HEK293T (cell line): ENCODE results near the gene TCFL5.
"Not testable (repeated sequence)": the region's sequence is repeated elsewhere in the genome, so short reads cannot be mapped to it uniquely, and the experiment has no call there.

Experiments
- CTCF ChIA-PET: fragments of 350-600 bp; formaldehyde crosslinking; extraction: SDS; loops from one replicate; lab custom pipeline; 2021; ENCODE audit warnings: antibody characterized with exemption, inconsistent platforms; lab: Yijun Ruan, JAX
- POLR2A ChIA-PET: fragments of 350-600 bp; formaldehyde crosslinking; extraction: SDS; loops from one replicate; lab custom pipeline; 2020; ENCODE audit warnings: antibody characterized with exemption, inconsistent platforms; lab: Yijun Ruan, JAX
- DNase-seq: peaks from one replicate; pipeline ENCODE4 v3.0.0; 2012; ENCODE audit warnings: mixed read lengths; ENCODE audit errors: extremely low spot score
- ARNT ChIP-seq: fragments of 450-650 bp; IDR thresholded peaks from 2 replicates; pipeline ENCODE4 v1.6.1; 2017; ENCODE audit warnings: mild to moderate bottlenecking
- BHLHE40 ChIP-seq: fragments of 450-650 bp; IDR thresholded peaks from 2 replicates; pipeline ENCODE4 v1.6.1; 2016; ENCODE audit warnings: mild to moderate bottlenecking, moderate library complexity, borderline replicate concordance
- CTBP1 ChIP-seq: fragments of 450-650 bp; IDR thresholded peaks from 2 replicates; pipeline ENCODE4 v1.6.1; 2016; ENCODE audit warnings: borderline replicate concordance
- ELF4 ChIP-seq: fragments of 450-650 bp; IDR thresholded peaks from 2 replicates; pipeline ENCODE4 v1.6.1; 2017; ENCODE audit warnings: antibody characterized with exemption
- FOXA1 ChIP-seq: fragments of 450-650 bp; IDR thresholded peaks from 2 replicates; pipeline ENCODE4 v1.6.1; 2016; ENCODE audit warnings: mild to moderate bottlenecking
- FOXK2 ChIP-seq: fragments of 450-650 bp; IDR thresholded peaks from 2 replicates; pipeline ENCODE4 v1.6.1; 2016; ENCODE audit warnings: mild to moderate bottlenecking
- FOXM1 ChIP-seq: fragments of 450-650 bp; IDR thresholded peaks from 2 replicates; pipeline ENCODE4 v1.6.1; 2017; ENCODE audit warnings: mild to moderate bottlenecking, borderline replicate concordance
- HDGF ChIP-seq: fragments of 450-650 bp; IDR thresholded peaks from 2 replicates; pipeline ENCODE4 v1.6.1; 2017; ENCODE audit warnings: antibody characterized with exemption, borderline replicate concordance
- L3MBTL2 ChIP-seq: fragments of 450-650 bp; conservative IDR thresholded peaks from 2 replicates; pipeline ENCODE4 v1.6.1; 2016; ENCODE audit warnings: mild to moderate bottlenecking
- LEF1 ChIP-seq: fragments of 450-650 bp; IDR thresholded peaks from 2 replicates; pipeline ENCODE4 v1.6.1; 2017; ENCODE audit warnings: mild to moderate bottlenecking, borderline replicate concordance
- NFRKB ChIP-seq: fragments of 450-650 bp; IDR thresholded peaks from 2 replicates; pipeline ENCODE4 v1.6.1; 2016; ENCODE audit warnings: mild to moderate bottlenecking, moderate library complexity
- PKNOX1 ChIP-seq: fragments of 450-650 bp; IDR thresholded peaks from 2 replicates; pipeline ENCODE4 v1.6.1; 2016
- SP1 ChIP-seq: fragments of 450-650 bp; IDR thresholded peaks from 2 replicates; pipeline ENCODE4 v1.6.1; 2017
- SUZ12 ChIP-seq: fragments of 450-650 bp; IDR thresholded peaks from 2 replicates; pipeline ENCODE4 v1.6.1; 2016; ENCODE audit warnings: mild to moderate bottlenecking
- TARDBP ChIP-seq: fragments of 450-650 bp; IDR thresholded peaks from 2 replicates; pipeline ENCODE4 v1.6.1; 2016
- ZNF384 ChIP-seq: fragments of 450-650 bp; IDR thresholded peaks from 2 replicates; pipeline ENCODE4 v1.6.1; 2016

The TCFL5 gene

DNA sequence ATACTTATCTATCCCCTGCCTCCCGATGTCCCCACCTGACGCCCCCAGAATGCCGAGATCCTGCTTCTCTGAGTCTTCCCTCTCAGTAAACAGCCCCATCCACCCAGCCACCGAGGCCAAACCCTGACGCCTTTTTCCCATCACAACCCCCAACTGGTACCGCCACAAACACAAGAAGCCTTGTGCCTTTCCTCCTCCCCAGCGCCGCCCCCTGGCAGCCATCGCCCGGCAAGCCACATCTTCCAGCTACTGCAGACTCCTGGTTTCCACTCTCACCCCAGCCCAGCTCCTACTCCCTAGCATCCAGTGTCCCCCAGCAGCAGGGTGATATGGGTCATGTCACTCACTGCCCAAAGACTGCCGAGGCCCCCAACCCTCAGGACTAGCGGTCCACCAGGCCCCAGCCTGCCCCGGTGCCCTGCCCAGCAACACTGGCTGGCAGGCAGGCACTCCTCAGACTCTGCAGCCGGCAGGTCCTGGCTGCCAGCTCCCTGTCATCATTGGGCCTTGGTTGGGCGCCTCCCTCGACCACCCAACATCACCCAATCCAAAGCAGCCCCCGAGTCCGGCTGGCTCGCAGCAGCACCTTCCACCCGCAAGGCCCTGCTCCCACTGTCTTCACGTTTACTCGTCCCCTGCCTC is 11.2 kb downstream of the TCFL5 start:
- ChIA-PET CTCF (no interaction called here), POLR2A (interaction anchor here (2.1 kb wide), 1 partner anchor 9 kb away, joined by 5 read pairs; no protein-coding TSS in a partner anchor)
- no peak for DNase-seq
- TF ChIP-seq HDGF (no peak), SUZ12 (no peak)

GRCh38 chr20:62849431-62849830 is 12.2 kb downstream of the TCFL5 start:
- TF ChIP-seq PKNOX1, result no peak
- TF ChIP-seq HDGF, result no peak
- TF ChIP-seq TARDBP, result no peak
- no peak for TF ChIP-seq SP1
- TF ChIP-seq FOXM1, result no peak
- TF ChIP-seq BHLHE40, result no peak
- no peak for TF ChIP-seq ELF4
- no peak for TF ChIP-seq SUZ12
- TF ChIP-seq CTBP1, result no peak
- no peak for TF ChIP-seq ZNF384
- no peak for TF ChIP-seq L3MBTL2
- TF ChIP-seq FOXK2, result no peak
- no peak for TF ChIP-seq ARNT
- no peak for TF ChIP-seq LEF1
- TF ChIP-seq FOXA1, result no peak
- no peak for TF ChIP-seq NFRKB
- ChIA-PET CTCF (interaction anchor here (0.6 to 0.8 kb wide), 2 partner anchors 9 to 49 kb away, joined by 5 to 6 read pairs; no protein-coding TSS in a partner anchor), POLR2A (interaction anchor here (1.0 to 2.1 kb wide), 2 partner anchors 10 to 53 kb away, joined by 4 to 5 read pairs; partner anchors contain the start of gene MRGBP)
- no peak for DNase-seq

- ChIA-PET POLR2A (interaction anchor here (0.6 to 2.1 kb wide), 3 partner anchors 11 to 53 kb away, joined by 4 to 5 read pairs (median 4); partner anchors contain the start of gene MRGBP), CTCF (interaction anchor here (0.6 to 0.8 kb wide), 2 partner anchors 8 to 49 kb away, joined by 5 to 6 read pairs; no protein-coding TSS in a partner anchor)
These were observed 12.7 kb downstream of the TCFL5 start for GRCh38 chr20:62848917-62849316.

DNA sequence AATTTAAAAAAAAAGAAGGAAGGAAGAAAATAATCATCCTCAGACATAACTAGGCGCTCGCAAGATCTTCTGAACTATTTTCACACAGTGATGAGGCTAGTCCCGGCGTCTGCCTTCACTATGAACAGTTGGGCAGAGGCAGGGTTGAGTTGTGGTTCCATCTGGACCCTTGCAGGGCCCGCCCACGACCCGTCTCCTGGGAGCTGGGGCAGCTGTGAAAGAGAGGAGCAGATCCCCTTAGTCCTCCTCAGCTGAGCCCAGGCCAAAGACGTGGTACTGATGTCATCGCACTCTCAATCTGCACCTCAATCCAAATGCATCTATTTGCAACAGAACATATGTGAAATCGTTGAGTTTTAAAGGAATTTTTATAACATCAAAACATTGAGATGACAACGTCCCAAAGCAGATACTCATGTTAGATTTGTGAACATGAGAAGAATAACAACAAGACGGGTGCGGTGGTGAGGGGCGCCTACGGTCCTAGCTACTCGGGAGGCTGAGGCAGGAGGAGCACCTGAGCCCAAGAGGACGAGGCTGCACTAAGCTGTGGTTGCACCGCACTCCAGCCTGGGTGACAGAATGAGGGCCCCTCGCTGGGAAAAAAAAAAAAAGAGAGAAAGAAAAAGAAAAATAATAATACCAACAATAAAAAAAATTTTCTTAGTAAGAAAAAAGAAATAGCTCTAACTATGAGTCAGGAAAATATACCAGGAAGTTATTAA is 15.3 kb downstream of the TCFL5 start:
- TF ChIP-seq ELF4 (no peak), ZNF384 (no peak), L3MBTL2 (no peak), TARDBP (no peak), PKNOX1 (no peak), CTBP1 (no peak), FOXA1 (no peak), SUZ12 (no peak), LEF1 (no peak), FOXM1 (no peak), NFRKB (no peak), HDGF (no peak), SP1 (no peak), ARNT (no peak), BHLHE40 (no peak), FOXK2 (no peak)
- CTCF ChIA-PET, result interaction anchor here (0.6 to 2.0 kb wide), 2 partner anchors 10 to 23 kb away, joined by 3 to 14 read pairs; no protein-coding TSS in a partner anchor
- POLR2A ChIA-PET, result interaction anchor here (0.6 to 1.2 kb wide), 3 partner anchors 13 to 34 kb away, joined by 3 to 4 read pairs (median 3); no protein-coding TSS in a partner anchor
- no peak for DNase-seq

More at GRCh38 chr20:62848917-62849316, 12.7 kb downstream of the TCFL5 start:
- not testable (repeated sequence) for DNase-seq

- POLR2A ChIA-PET, result interaction anchor here (0.7 to 0.8 kb wide), 2 partner anchors 14 to 21 kb away, joined by 3 read pairs; no protein-coding TSS in a partner anchor
- peak; percentile 69 for TF ChIP-seq PKNOX1
- TF ChIP-seq FOXK2, result no peak
- TF ChIP-seq FOXM1, result no peak
- TF ChIP-seq SP1, result no peak
- TF ChIP-seq ARNT, result no peak
- no peak for DNase-seq
- CTCF ChIA-PET, result interaction anchor here (0.6 kb wide), 1 partner anchor 37 kb away, joined by 3 read pairs; no protein-coding TSS in a partner anchor
These were observed 16.0 kb downstream of the TCFL5 start for GRCh38 chr20:62845416-62846160.
